HG02981 (cell line): ENCODE results near the gene RNU7-1.

Source experiments
- ATAC-seq: cut with Tn5 transposase; IDR thresholded peaks from one replicate; pipeline ENCODE4 v1.9.1; 2021; ENCODE audit warnings: mild to moderate bottlenecking, moderate library complexity; ENCODE audit not compliant: unreplicated experiment

RNU7-1 gene

GRCh38 chr12:6963016-6963731, 19.6 kb downstream of the RNU7-1 start:
- ATAC-seq, result no peak

- ATAC-seq, result no peak
Observed at GRCh38 chr12:6963791-6964413, 20.3 kb downstream of the RNU7-1 start.

GRCh38 chr12:6964605-6965025, 21.0 kb downstream of the RNU7-1 start:
- no peak for ATAC-seq

GRCh38 chr12:6965026-6965661, 21.5 kb downstream of the RNU7-1 start:
- no peak for ATAC-seq

- ATAC-seq, result no peak
Observed at GRCh38 chr12:6965714-6966113, 22.1 kb downstream of the RNU7-1 start.

- no peak for ATAC-seq
Observed at GRCh38 chr12:6966351-6966750, 22.7 kb downstream of the RNU7-1 start.

GRCh38 chr12:6967651-6968100, 24.1 kb downstream of the RNU7-1 start:
- no peak for ATAC-seq

- ATAC-seq, result no peak
Observed at GRCh38 chr12:6968426-6968825, 24.8 kb downstream of the RNU7-1 start.

GRCh38 chr12:6970096-6970527, 26.5 kb downstream of the RNU7-1 start:
- ATAC-seq, result peak; percentile 4

GRCh38 chr12:6974180-6974579, 30.6 kb downstream of the RNU7-1 start:
- no peak for ATAC-seq

GRCh38 chr12:6975297-6976032, 31.8 kb downstream of the RNU7-1 start:
- ATAC-seq, result no peak

GRCh38 chr12:6977653-6978052, 34.0 kb downstream of the RNU7-1 start:
- no peak for ATAC-seq

GRCh38 chr12:6978188-6978587, 34.6 kb downstream of the RNU7-1 start:
- no peak for ATAC-seq

- no peak for ATAC-seq
Observed at GRCh38 chr12:6978611-6979011, 35.0 kb downstream of the RNU7-1 start.

GRCh38 chr12:6979021-6979420, 35.4 kb downstream of the RNU7-1 start:
- ATAC-seq, result no peak

GRCh38 chr12:6979453-6979852, 35.8 kb downstream of the RNU7-1 start:
- ATAC-seq, result no peak

GRCh38 chr12:6980075-6980474, 36.5 kb downstream of the RNU7-1 start:
- ATAC-seq, result no peak

- ATAC-seq, result no peak
Observed at GRCh38 chr12:6980740-6981139, 37.1 kb downstream of the RNU7-1 start.

GRCh38 chr12:6981152-6982052, 37.8 kb downstream of the RNU7-1 start:
- no peak for ATAC-seq

- no peak for ATAC-seq
Observed at GRCh38 chr12:6982532-6982931, 38.9 kb downstream of the RNU7-1 start.
